GM18873 (cell line): Measurements from ENCODE around the gene BCAS3.

Source experiments
- ATAC-seq: cut with Tn5 transposase; IDR thresholded peaks from one replicate; pipeline ENCODE4 v1.9.1; 2021; ENCODE audit warnings: mild to moderate bottlenecking, moderate library complexity, moderate number of reproducible peaks; ENCODE audit not compliant: unreplicated experiment, low FRiP score

Gene BCAS3

GRCh38 chr17:61302953-61303816 lies 625.5 kb downstream of the BCAS3 start:
- no peak for ATAC-seq

- ATAC-seq: no peak
Measured at GRCh38 chr17:61303817-61304096, 626.1 kb downstream of the BCAS3 start.

GRCh38 chr17:61305024-61305423 lies 627.4 kb downstream of the BCAS3 start:
- ATAC-seq: no peak

- ATAC-seq: no peak
Measured at GRCh38 chr17:61306003-61306402, 628.4 kb downstream of the BCAS3 start.

GRCh38 chr17:61307905-61308886 lies 630.5 kb downstream of the BCAS3 start:
- ATAC-seq: no peak

GRCh38 chr17:61309362-61310256 lies 632.0 kb downstream of the BCAS3 start:
- no peak for ATAC-seq

GRCh38 chr17:61310590-61310989 lies 632.9 kb downstream of the BCAS3 start:
- ATAC-seq: no peak

- ATAC-seq: no peak
Measured at GRCh38 chr17:61312406-61313295, 635.0 kb downstream of the BCAS3 start.

GRCh38 chr17:61313461-61314326 lies 636.0 kb downstream of the BCAS3 start:
- ATAC-seq: no peak

- ATAC-seq: no peak
Measured at GRCh38 chr17:61314368-61315078, 636.9 kb downstream of the BCAS3 start.

- no peak for ATAC-seq
Measured at GRCh38 chr17:61316633-61317032, 639.0 kb downstream of the BCAS3 start.

GRCh38 chr17:61317779-61318178 lies 640.1 kb downstream of the BCAS3 start:
- no peak for ATAC-seq

- ATAC-seq: no peak
Measured at GRCh38 chr17:61318684-61319098, 641.0 kb downstream of the BCAS3 start.

- no peak for ATAC-seq
Measured at GRCh38 chr17:61321344-61321743, 643.7 kb downstream of the BCAS3 start.

- no peak for ATAC-seq
Measured at GRCh38 chr17:61322325-61323002, 644.8 kb downstream of the BCAS3 start.

- no peak for ATAC-seq
Measured at GRCh38 chr17:61323003-61323908, 645.6 kb downstream of the BCAS3 start.
